GM06990 (cell line): ENCODE data around the gene CRTC3.

Experiments
- DNase-seq: peaks from one replicate; pipeline ENCODE4 v3.0.0-alpha.2; 2011; ENCODE audit not compliant: insufficient read length; ENCODE audit errors: extremely low read depth
- H3K27me3 ChIP-seq: replicated peaks from 2 replicates; pipeline ENCODE4 v1.6.0; 2011; ENCODE audit warnings: low read length; ENCODE audit not compliant: control insufficient read depth, insufficient read depth
- H3K36me3 ChIP-seq: 2 replicates; pipeline ENCODE4 v1.5.1; 2011; ENCODE audit warnings: low read length; ENCODE audit not compliant: control insufficient read depth, insufficient read depth
- H3K4me3 ChIP-seq: replicated peaks from 2 replicates; pipeline ENCODE4 v1.5.1; 2011; ENCODE audit warnings: low read depth, mild to moderate bottlenecking, control low read depth, low read length
- CTCF ChIP-seq: IDR thresholded peaks from 2 replicates; pipeline ENCODE4 v1.5.1; 2011; ENCODE audit warnings: low read length, control low read depth, mild to moderate bottlenecking, inconsistent platforms; ENCODE audit not compliant: insufficient read depth, poor library complexity, severe bottlenecking

Gene CRTC3

GRCh38 chr15:90529011-90529370 lies 732 bp upstream of the CRTC3 start:
- no peak for TF ChIP-seq CTCF
- Histone ChIP-seq H3K4me3 (peak overlapping the region; percentile 82), H3K36me3 (no peaks in the 10 kb centered on the region), H3K27me3 (no peaks in the 10 kb centered on the region)
- DNase-seq: no peak

- peak; percentile 71 for DNase-seq
- no peak for TF ChIP-seq CTCF
- Histone ChIP-seq H3K4me3 (peak overlapping the region; percentile 82), H3K27me3 (no peaks in the 10 kb centered on the region), H3K36me3 (no peaks in the 10 kb centered on the region)
These were observed 728 bp downstream of the CRTC3 start for GRCh38 chr15:90530250-90531051.

GRCh38 chr15:90531147-90531546 lies 1.4 kb downstream of the CRTC3 start:
- Histone ChIP-seq H3K27me3 (no peaks in the 10 kb centered on the region), H3K4me3 (peak overlapping the region; percentile 82), H3K36me3 (no peaks in the 10 kb centered on the region)
- TF ChIP-seq CTCF: no peak
- DNase-seq: no peak

- Histone ChIP-seq H3K27me3 (no peaks in the 10 kb centered on the region), H3K36me3 (no peaks in the 10 kb centered on the region; the same call in 1 of the 2 replicates), H3K4me3 (no peak overlapping the region)
- DNase-seq: no peak
- TF ChIP-seq CTCF: no peak
These were observed 5.5 kb downstream of the CRTC3 start for GRCh38 chr15:90535254-90535653.

GRCh38 chr15:90539789-90540188 lies 10.1 kb downstream of the CRTC3 start:
- no peak overlapping the region for H3K4me3 ChIP-seq

More at GRCh38 chr15:90539789-90540188, 10.1 kb downstream of the CRTC3 start:
- no peak for TF ChIP-seq CTCF
- no peaks in the 10 kb centered on the region for H3K27me3 ChIP-seq
- H3K36me3 ChIP-seq: no peaks in the 10 kb centered on the region; the same call in none of the 2 replicates
- no peak for DNase-seq
